Measurements from ENCODE around the gene GBE1.

The GBE1 gene

DNA sequence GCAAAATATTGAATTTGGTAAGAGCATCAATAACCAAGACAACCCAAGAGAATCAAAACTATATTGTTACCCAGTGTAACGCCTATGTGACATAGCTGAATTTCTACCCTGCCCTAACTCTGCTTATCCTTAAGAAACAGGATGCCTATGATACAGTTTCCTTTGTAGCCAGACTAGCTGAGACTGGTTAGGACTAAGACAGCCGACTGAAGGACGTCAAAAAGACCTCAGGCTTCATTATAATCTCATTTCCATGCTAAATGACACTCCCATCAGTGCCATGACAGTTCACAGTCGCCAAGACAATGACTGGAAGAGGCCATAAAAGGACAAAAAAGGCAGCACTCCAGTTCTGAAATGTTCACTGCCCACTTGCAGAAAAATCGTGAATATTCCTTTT lies 66.8 kb downstream of the GBE1 start:
- TF ChIP-seq POLR2A (IDR thresholded peaks at IDR 0.05; ENCODE audit: extremely low read depth, insufficient read length) (no peak), MYC (IDR thresholded peaks at IDR 0.05; ENCODE audit: low read depth, low read length) (no peak)
- TF ChIP-seq, protein P1, sequence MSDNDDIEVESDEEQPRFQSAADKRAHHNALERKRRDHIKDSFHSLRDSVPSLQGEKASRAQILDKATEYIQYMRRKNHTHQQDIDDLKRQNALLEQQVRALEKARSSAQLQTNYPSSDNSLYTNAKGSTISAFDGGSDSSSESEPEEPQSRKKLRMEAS (IDR thresholded peaks at IDR 0.05; ENCODE audit: low read depth, low read length) = no peak
- TF ChIP-seq, protein P2, sequence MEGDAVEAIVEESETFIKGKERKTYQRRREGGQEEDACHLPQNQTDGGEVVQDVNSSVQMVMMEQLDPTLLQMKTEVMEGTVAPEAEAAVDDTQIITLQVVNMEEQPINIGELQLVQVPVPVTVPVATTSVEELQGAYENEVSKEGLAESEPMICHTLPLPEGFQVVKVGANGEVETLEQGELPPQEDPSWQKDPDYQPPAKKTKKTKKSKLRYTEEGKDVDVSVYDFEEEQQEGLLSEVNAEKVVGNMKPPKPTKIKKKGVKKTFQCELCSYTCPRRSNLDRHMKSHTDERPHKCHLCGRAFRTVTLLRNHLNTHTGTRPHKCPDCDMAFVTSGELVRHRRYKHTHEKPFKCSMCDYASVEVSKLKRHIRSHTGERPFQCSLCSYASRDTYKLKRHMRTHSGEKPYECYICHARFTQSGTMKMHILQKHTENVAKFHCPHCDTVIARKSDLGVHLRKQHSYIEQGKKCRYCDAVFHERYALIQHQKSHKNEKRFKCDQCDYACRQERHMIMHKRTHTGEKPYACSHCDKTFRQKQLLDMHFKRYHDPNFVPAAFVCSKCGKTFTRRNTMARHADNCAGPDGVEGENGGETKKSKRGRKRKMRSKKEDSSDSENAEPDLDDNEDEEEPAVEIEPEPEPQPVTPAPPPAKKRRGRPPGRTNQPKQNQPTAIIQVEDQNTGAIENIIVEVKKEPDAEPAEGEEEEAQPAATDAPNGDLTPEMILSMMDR (IDR thresholded peaks at IDR 0.05; ENCODE audit: low read depth, low read length) = no peak
- no peak for DNase-seq (ENCODE audit: low read depth)
- no peak overlapping the region for H3K4me3 ChIP-seq (ENCODE audit: low read depth, low read length)

DNA sequence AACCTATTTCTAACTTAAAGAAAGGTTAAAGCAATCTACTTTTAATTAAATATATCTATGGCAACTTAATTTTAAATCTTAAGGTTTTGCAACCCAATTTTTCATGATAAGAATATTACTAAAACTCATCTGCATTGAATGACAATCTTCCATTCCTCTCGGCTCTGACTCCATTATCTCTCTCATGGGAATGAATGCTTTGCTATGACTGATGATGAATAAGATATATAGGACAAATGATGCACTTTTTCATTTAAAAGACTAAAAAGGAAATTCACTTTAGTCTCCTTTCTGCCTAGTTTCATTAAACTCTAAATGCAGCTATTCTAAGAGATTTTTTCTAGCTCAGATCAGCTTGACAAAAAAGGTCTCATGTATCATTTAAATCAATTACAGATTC lies 68.7 kb downstream of the GBE1 start:
- H3K4me3 ChIP-seq (ENCODE audit: low read depth, low read length) = no peak overlapping the region
- TF ChIP-seq, protein P2 (IDR thresholded peaks at IDR 0.05; ENCODE audit: low read depth, low read length) = no peak
- TF ChIP-seq MYC (IDR thresholded peaks at IDR 0.05; ENCODE audit: low read depth, low read length) = no peak
- TF ChIP-seq POLR2A (IDR thresholded peaks at IDR 0.05; ENCODE audit: extremely low read depth, insufficient read length) = no peak
- TF ChIP-seq, protein P1 (IDR thresholded peaks at IDR 0.05; ENCODE audit: low read depth, low read length) = no peak
- DNase-seq (ENCODE audit: low read depth) = no peak

DNA sequence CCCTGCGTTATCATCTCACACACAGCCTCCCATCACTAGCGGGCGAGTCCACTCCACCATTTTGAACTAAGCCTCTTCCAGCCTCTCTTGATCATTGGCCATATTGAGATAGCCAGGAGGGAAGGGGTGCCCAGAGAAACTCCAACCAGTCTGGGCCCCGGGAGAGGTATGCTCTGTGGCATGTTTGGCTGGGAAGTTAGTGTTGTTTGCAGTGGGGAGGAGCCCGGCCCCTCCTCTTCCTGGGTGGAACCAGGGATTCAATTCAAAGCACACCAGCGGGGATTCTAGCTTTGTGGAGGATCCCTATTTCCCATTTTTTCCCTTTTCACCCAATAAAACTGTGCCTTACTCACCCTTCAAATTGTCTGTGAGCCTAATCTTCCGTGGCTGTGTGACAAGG lies 71.8 kb downstream of the GBE1 start:
- H3K4me3 ChIP-seq (ENCODE audit: low read depth, low read length) = no peak overlapping the region
- no peak for DNase-seq (ENCODE audit: low read depth)
- no peak for TF ChIP-seq MYC (IDR thresholded peaks at IDR 0.05; ENCODE audit: low read depth, low read length)
- TF ChIP-seq, protein P1 (IDR thresholded peaks at IDR 0.05; ENCODE audit: low read depth, low read length) = no peak
- TF ChIP-seq, protein P2 (IDR thresholded peaks at IDR 0.05; ENCODE audit: low read depth, low read length) = no peak
- no peak for TF ChIP-seq POLR2A (IDR thresholded peaks at IDR 0.05; ENCODE audit: extremely low read depth, insufficient read length)

DNA sequence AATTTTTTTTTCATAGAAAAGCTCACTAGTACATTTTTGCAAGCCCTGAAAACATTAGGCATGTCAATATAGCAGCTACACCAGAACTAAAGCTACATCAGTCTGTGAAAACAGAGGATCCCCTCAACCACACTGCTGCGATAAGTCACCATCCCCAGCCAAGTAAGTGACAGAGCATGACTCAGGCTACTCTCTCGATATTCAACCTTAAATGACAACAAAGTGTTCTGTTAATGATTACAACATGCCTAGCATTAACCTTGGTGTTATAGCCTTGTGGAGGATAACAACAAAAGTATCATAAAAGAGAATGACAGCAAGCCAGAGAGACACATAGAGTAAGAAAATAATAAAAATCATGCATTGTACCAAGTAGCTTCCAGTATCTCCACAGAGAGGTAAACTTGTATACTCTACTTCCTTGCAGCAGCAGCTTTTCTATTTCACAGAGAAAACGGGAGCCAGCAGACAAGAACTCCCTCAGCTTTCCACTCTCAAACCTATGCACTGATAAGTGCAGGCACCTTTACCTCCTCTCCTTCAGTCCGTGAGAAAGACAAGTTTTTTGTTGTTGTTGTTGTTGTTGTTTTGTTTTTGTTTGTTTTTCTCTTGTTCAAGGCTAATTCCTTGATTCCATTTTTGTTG lies 76.6 kb downstream of the GBE1 start:
- TF ChIP-seq MYC (IDR thresholded peaks at IDR 0.05; ENCODE audit: low read depth, low read length) (no peak), POLR2A (IDR thresholded peaks at IDR 0.05; ENCODE audit: extremely low read depth, insufficient read length) (no peak)
- TF ChIP-seq, protein P1 (IDR thresholded peaks at IDR 0.05; ENCODE audit: low read depth, low read length) = no peak
- TF ChIP-seq, protein P2 (IDR thresholded peaks at IDR 0.05; ENCODE audit: low read depth, low read length) = no peak
- peak; percentile 10 for DNase-seq (ENCODE audit: low read depth)
- no peak overlapping the region for H3K4me3 ChIP-seq (ENCODE audit: low read depth, low read length)

DNA sequence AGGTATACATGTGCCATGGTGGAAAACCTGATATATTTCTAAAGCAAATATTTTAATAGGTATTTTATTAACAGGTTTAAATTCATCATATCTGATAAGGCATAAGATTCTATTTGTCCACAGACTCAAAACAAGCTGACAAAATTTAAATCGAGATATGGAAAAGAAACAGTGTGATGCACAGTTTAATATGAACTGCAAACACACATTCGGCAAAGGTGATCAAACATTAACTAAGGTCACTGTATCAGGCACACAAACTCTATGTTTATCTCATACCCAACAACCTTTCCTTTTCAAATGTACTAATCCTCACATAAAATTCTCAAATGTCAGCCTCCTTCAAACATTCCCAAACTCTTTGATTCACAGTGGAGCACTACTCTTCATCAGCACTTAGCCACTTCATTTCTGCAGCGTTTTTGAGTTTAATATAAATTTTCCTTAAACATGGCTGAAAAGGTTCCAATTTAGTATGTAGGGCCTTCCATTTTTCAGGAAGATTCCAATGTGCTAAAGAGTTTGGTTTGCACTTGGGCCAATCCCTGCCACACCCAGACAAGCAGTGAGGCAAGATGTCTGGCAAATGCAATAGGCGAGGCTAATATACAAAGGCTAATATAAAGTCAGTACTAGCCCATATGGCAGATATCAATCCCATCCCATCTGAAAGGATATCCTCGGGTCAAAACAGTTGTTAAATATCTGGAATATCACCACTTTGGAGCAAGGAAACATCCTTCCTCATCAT lies 84.6 kb downstream of the GBE1 start:
- TF ChIP-seq, protein P1 (IDR thresholded peaks at IDR 0.05; ENCODE audit: low read depth, low read length) = no peak
- TF ChIP-seq POLR2A (IDR thresholded peaks at IDR 0.05; ENCODE audit: extremely low read depth, insufficient read length) (no peak), MYC (IDR thresholded peaks at IDR 0.05; ENCODE audit: low read depth, low read length) (no peak)
- TF ChIP-seq, protein P2 (IDR thresholded peaks at IDR 0.05; ENCODE audit: low read depth, low read length) = no peak
- no peak overlapping the region for H3K4me3 ChIP-seq (ENCODE audit: low read depth, low read length)

More for the DNA sequence above, 84.6 kb downstream of the GBE1 start:
- no peak for DNase-seq (ENCODE audit: low read depth)

Measured in NB4 (cell line).